Amniotic epithelial cell (primary cell): ENCODE measurements around the gene ZEB2.
A peak's percentile ranks its signal among the peaks of the same experiment; 100 is the strongest.

Experiments
- DNase-seq: peaks from one replicate; pipeline ENCODE4 v3.0.0-alpha.2; 2010; ENCODE audit warnings: low read depth

The ZEB2 gene

DNA sequence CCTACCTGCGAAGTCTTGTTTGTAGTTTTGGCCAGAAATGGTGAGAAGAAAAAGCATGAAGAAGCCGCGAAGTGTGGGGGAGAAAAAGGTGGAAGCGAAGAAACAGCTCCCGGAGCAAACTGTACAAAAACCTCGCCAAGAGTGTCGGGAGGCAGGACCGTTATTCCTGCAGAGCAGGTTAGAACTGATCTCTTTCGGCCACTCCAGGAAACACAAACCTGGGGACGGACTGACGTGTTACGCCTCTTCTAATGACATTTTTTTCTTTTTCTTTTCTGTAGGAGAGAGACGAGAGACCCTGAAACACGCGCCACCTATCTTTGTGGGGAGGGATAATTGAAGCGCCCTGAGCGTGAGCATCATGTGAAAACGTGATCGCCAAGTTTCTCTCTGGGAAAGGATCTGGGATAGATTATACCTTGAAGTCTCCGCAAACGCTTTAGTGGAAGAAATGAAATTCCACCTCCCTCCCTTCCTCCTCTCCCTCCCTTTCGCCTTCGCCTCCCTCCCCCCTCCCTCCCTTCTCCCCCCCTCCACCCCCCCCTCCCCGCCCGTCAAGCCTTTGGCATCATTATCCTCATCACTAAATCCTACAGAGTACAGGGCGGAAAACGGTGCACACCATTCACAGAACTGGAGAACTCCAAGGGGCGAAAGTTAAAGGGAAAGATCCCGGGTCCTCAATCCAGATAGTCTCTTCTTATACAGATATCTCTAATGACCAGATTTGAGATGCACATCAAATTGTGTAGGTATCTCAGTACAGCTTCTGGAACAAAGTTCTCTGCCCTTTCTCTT, at the start of gene ZEB2:
Gene ZEB2 (minus strand): TSS at position 186 of the 798 bp plus-strand sequence. CDS start 2,769 bp downstream, outside the sequence.
- DNase-seq, result peak; percentile 68

DNA sequence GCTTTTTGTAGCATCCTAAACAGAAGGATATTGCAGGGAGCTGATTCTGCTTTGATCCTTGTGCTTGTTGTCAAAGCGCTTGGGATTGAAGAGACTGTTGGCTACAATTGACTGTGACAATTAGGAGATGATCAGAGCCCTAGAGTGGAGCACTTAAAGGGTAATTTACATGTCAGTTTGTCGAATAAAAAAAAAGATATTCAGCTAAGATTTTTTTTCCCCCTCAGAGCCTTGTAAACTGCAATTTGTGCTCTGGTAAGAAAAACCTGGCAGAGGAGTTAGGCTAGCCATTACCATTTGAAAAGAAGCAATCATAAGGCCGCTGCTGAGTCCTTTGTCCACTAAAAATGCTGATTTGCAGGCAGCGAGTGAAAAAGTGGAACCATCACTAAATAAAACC, 47.8 kb upstream of the ZEB2 start:
- DNase-seq, result no peak

DNA sequence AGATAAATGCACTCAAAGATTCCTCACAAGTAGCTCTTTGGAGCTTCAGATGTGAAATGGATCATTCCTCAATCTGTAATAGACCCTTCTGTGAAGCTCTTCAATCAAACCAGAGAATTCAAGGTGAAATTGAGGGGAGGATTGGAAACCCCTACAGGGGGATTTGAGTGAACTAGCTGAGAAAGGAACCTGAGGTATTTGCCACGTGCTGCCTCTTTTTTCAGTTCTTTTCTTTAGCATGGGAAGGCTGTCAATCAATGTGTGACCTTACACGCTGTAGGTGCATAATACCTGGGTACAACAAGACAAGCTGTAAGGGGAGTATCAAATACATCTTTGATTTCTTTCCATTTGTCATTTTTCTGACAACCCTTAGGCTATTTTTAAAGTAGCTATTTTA, 46.5 kb upstream of the ZEB2 start:
- DNase-seq, result no peak

DNA sequence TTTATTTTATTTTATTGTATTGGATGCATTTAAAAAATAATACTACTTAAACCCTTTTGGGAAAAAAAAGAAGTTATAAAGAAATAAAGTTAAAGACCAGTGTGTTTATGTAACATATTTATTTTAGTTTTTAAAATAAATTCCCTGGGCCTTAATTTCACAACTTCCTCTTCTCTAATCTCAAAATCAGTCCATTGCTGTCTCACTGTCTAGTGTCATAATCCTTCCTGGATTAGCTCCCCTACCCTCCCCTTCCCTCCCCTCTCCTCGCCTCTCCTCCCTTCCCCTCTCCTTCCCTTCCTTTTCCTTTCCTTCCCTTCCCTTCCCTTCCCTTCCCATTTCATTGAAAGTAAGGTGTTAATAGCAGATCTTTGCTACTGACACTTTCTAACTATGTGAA, 40.3 kb upstream of the ZEB2 start:
- DNase-seq, result peak; percentile 34

DNA sequence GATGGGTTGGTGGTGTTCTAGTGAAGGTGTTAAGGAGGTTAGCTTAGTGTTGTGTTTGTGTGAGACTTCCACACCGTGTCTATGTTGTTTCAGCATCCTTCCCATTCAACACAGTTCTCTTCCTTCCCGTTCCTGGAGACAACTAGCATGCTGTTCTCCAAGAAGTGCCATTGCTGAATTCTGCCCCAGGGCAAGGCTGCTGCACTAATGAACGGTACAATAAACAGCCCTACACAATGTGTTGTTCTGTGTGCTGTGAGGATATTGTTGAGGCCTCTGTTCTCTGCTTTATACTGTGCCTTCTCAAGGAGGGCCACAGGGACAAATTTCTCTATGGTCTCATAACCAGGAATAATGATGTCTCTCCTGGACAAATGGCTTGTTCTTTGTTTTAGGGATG, 39.8 kb upstream of the ZEB2 start:
- DNase-seq, result no peak

DNA sequence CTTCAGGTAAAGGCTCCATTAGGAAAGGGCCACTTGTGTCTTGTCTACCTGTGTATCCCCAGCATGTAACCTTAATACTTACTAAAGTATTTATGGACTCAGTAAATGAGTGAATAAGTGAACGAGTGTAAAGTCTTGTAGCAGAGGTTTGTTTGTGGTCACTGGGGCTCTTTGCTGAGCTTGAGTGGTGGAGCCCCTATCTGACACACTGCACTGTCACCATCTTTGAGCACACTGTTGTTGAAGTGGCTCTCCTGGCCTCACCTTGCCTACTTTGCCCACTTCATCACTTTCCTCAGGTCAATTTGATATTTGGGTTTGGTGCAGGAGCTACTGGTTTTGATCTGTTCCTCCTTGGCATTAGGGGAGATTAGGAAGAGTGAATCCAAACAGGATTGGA, 39.3 kb upstream of the ZEB2 start:
- DNase-seq, result no peak

DNA sequence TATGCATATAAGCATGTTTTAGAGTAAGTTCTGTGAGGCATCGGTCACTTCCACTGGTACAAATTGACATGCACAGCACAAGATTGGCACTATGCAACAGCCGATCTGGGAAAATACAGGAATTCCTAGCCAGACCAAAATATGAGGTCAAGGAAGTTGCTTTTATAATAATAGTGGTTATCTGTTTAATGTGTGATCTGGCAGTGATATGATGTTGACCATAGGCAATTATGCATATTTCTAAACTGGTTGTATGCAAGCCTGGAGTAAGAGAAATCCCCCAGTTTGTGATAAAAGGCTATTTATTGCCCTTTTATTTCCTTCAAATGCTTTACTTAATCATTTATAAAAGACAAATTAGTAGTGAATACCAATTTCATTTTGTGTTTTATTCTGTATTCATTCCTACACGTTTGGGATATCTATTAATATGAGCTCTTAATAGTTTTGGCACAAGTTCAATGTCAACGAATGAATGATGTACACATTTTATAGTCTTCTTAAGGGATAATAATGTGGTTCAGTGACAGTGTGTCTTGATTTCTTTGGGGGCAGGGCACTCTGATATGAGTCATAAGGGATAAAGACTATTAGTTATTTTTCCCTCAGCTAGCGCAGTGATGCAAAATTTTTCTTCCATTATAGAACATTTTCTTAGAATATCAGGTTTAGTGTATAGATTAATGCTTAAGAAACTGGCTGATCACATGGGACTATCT, 34.7 kb upstream of the ZEB2 start:
- no peak for DNase-seq

DNA sequence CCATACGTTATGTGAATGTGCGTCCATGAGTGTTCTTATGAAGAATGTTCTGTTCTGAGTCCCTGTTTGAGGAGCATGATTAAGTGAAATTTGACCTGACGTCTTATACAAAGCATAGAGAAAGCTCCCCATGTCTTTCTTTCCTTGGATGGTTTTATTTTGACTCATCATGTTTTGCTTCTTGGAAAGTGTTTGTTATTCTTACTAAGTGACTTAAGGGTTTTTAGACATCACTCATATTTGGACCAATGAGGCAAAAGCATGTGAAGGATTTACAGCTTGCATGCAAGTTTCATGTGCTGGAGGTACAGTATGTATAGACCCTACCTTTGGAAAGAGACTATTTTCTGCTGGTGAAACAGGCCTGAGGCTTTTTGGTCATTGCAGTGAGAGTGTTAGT, 33.5 kb upstream of the ZEB2 start:
- peak; percentile 95 for DNase-seq

DNA sequence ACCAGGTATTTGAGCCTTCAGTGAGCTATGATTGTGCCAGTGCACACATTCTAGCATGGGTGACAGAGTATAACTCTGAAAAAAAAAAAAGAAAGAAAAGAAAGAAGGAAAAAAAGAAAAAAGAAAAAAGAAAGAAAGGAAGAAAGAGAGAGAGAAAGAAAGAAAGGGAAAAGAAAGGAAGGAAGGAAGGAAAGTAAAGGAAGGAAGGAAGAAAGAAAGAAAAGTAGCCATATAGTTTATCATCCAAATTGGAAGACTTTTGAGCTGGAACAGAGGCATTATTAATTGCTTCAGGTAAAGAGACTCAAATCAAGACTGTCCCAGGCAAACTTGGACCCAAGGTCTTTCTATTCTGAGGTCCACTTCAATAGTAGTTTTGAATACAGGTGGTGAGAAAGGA, 32.9 kb upstream of the ZEB2 start:
- DNase-seq, result no peak

DNA sequence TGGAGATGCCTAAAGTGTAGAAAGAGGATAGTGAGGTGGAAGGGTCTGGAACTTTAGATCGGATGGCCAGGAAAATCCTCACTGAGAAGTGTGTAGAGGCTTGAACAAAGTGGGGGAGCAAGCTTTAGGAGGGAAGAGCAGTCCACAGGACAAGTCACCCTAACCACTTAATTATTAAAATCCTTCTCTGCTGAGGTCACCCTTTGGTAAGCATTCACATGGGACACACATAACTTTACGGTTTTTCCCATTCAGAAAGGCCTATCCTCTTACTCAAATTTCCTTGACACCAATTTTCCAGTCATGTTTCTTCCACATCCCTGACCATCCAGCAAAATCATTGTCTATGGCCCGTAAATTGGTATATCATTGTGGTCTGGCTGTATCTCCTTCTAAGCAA, 31.0 kb upstream of the ZEB2 start:
- DNase-seq, result no peak

DNA sequence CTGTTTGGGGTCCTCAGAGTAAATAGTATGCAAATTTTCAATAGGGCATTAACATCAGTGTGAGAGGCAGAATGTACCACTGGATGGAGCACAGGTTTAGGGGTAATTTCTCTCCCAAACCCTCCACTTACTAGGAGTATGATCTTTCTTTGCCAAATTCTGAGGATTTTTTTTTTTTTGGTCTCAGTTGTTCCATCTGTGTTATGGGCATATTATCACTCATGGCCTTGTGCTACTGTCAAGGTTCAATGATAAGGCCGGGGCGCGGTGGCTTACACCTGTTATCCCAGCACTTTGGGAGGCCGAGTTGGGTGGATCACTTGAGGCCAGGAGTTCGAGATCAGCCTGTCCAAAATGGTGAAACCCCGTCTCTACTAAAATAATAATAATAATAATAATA, 30.2 kb upstream of the ZEB2 start:
- no peak for DNase-seq

DNA sequence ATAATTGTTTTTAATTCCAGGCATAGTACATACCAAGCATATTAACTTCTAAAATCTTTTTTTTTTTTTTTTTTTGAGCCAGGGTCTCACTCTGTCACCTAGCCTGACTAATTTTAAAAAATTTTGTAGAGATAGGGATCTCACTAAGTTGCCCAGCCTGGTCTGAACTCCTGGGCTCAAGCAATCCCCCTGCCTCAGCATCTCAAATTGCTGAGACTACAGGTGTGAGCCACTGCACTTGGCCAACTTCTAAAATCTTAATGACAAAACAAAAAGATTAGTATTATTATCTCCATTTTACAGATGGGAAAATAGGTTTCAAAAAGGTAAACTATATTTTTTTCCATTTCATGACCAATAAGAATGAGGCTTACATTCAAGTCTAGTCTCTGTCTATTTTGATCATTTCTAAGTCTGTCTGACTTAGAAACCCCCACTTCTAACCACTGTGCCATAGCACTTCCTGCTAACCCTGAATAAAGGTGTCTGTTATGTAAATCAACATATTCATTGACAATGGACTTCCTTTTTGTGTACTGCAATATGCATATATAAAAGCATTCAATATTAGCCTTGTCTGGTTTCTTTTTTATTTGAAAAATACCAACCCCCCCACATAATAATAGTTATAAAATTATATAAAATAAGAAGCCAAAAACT, 28.7 kb upstream of the ZEB2 start:
- DNase-seq, result no peak

DNA sequence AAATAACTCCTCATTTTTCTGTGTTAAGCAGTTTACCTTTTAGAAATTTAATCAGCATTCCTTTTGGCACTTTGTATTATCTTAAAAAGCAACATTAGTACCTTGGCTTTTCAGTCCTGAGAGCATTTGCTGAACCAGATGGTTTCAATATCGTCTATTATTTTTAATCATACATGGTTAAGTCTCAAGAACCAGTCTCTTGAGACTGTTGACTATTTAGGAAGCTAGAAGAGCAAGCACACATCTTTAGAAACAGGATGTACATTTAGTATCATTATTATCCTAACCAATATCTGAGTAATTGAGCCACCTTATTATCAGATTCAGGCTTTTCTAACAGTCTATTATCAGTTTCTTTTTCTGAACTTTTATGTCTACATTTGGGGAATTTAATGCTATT, 28.2 kb upstream of the ZEB2 start:
- DNase-seq, result no peak

DNA sequence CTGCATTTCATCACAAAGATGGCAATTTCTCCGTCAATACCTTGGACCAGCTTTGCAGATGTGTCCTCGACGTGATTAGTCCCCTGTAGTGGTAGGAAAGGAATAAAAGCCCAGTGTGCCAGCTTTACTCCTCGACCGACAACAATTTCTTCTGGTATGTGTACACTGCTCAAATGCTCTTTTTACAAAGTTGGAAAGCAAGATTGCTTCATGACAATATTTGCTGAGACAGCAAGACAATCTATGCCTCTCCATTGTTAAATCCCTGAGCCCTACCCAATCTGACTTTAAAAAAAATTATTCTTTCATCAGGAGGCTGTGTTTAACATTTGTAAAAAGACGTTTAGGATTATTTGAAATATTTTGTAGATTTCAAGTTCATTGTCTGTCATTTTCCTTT, 27.6 kb upstream of the ZEB2 start:
- DNase-seq, result no peak

DNA sequence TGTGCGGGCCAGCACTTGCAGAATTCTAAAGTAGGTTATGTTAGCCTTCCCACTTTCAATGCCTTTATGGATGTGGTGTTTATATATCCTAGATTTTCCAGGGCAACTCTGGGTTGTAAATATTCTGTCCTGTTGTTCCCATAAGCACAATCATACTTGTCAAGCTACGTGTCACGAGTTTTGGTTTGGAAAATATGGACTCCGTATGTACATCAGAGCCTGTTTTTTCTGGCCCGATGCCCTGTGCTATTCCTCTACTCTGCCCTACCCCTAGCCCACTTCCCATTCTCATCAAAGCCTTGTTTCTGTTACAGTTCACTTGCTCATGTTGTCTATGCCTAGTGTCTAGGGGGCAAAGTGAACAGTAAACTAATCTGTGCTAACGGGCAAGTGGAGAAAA, 27.0 kb upstream of the ZEB2 start:
- DNase-seq, result no peak

DNA sequence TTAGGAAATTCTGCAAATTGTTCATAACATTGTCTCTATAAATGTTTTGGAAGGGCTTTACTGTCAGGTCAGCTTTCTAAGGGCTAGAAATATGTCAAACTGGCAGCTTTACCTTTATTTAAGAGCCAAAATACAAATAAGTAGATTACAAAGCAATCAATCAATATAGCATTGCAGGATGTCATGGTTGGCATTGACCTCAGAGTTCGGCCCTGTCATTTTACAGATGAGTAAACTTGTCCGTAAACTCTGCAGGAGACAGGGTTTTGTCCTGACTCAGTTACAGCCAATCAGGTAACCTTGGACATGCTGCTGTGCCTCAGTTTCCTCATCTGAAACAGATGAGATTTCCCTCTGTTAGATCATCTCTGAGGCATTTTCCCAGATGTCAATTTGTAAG, 25.9 kb upstream of the ZEB2 start:
- no peak for DNase-seq

DNA sequence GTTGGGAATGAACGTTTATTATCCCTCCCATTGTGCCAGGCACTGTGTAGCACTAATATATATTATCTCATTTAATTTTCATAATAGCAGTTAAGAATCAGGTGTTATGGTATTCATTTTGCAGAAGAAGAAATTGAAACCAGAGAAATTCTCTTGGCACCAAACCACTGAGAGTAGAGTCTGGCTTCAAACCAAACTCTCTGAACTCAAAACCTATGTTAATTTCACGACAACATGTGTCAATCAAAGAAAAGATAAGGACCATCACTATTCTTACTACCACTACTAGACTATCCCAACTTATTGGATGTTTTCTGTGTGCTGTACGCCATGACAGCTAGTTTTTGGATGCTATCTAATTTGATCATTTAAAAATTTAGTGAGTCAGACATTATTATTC, 24.1 kb upstream of the ZEB2 start:
- no peak for DNase-seq

DNA sequence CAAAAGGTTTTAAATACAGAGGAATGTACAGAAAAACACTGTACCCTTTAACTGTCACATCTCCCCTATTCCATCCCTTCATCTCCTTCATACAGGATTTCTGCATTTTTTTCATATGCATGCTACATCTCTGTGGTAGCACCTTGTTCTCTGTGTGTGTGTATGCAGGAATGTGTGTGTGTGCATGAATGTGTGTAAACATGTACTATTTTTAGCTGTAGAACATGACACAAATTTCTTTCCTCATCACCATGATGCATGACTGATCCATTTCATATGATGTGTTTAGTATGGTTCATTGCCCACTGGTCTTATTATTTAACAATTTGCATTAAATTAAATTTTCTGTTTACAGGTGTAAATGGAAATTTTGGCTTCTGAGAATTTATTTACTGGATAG, 21.5 kb upstream of the ZEB2 start:
- DNase-seq, result no peak

DNA sequence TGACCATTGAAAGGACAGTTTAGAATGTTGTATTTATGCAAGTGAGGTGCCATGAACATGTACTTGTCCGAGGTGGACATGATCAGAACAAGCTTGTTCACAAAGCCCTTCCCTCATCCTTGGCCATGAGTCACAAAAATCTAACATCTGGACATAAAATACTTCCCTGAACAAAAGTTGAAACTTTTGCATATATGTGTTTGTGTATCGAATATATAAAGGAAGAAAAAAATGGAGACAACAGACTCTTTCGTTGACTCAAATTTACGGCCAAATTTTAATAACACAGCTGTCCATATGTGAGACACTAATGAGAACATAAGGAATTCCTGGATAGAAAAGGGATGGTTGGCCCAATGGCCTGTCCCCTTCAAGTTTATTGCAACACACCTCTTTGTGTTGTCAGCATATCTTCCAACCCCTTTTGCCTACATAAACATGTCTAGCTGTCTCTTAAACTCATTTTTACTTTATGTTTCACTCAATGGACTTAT, 19.4 kb upstream of the ZEB2 start:
- no peak for DNase-seq

DNA sequence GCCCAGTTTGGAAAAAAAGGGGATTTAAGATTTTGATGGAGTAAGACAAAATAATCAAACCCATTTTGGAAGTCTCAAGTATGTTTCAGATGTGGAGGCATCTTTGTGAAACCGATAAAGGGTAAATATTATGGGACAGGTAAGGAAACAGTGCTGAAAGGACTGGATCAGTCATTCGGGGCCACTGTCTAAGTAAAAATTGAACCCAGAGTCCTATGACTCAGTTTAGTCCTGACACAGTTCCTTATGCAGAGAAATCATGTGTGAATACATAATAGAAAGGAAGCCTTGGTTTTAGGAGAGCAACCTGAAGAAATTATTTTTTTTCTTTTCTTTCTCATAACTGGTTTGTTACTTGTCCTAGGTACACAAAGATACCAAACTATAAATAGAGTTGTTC, 15.4 kb upstream of the ZEB2 start:
- DNase-seq, result no peak

DNA sequence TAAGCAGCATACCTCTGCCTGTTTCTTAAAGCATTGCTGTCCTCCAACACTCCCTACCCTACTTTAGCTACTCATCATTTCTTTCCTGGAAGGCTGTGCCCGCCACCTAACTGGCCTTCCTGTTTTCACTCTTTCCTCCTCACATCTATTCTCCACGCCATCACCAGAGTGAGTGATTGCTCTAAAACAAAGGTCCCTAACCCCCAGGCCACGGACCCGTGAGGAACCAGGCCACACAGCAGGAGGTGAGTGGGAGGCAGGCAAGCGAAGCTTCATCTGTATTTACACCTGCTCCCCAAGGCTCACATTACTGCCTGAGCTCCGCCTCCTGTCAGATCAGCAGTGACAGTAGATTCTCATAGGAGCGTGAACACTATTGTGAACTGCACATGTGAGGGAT, 13.3 kb upstream of the ZEB2 start:
- no peak for DNase-seq

DNA sequence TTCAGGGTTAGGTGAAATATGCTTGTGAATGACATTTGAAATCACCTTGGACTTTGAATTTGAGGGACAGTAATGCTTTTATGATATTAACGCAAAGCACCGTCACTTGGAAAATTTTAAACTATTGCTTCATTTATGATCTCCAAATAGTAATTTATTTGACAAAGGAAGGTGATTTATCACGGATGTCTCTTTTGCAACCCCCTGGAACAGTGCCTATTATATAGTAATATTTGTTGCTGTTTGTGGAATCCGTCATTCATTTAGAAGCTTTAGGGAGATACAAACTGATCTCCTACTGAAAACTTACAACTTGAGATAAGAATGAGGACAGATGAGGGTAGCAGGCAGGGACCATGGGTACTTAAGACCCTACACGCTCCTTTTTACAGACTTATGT, 10.7 kb upstream of the ZEB2 start:
- DNase-seq, result no peak

DNA sequence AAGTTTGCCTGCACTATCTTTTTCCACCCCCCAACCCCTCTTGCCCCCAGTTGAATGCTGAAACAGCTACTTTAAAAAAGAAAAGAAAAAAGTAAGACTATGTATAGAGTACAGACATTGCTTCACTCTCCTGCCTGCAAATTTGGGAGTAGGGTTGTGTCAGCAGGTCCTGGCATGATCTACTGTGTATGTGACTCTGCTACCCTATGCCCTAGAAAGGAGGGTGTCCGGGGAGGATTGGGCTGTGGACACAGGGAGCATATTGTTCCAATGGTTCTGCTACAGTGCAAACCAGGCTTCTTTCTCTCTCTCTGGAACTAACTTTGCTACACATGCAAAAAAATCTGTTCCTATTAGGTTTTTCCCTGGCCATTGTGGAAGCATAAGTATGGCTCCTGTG, 9.9 kb upstream of the ZEB2 start:
- no peak for DNase-seq
